Activated gamma-delta T cell treated with Interleukin-2 at 50 U/mL for 16 hours (primary cell): ENCODE results near the gene ASCC2.
"Not testable (repeated sequence)": the region's sequence is repeated elsewhere in the genome, so short reads cannot be mapped to it uniquely, and the experiment has no call there.

Experiments
- DNase-seq: peaks from one replicate; pipeline ENCODE4 v3.0.0-alpha.2; 2020

ASCC2 gene

GRCh38 chr22:29782061-29782845 is 55.8 kb downstream of the ASCC2 start:
- no peak for DNase-seq

- no peak for DNase-seq
These were observed 57.1 kb downstream of the ASCC2 start for GRCh38 chr22:29780748-29781676.

GRCh38 chr22:29780220-29780619 is 57.9 kb downstream of the ASCC2 start:
- DNase-seq: no peak

- DNase-seq: no peak
These were observed 64.8 kb downstream of the ASCC2 start for GRCh38 chr22:29773233-29773632.

GRCh38 chr22:29772170-29772641 is 65.9 kb downstream of the ASCC2 start:
- DNase-seq: no peak

- DNase-seq: no peak
These were observed 68.3 kb downstream of the ASCC2 start for GRCh38 chr22:29769723-29770321.

- DNase-seq: no peak
These were observed 69.9 kb downstream of the ASCC2 start for GRCh38 chr22:29768052-29768693.

- peak; percentile 90 for DNase-seq
These were observed 70.7 kb downstream of the ASCC2 start, which contains the start of gene UQCR10 for GRCh38 chr22:29767171-29768051. Gene UQCR10 (plus strand): TSS chr22:29767369. CDS start chr22:29767399, 30 bp downstream.

GRCh38 chr22:29766632-29767170 is 71.4 kb downstream of the ASCC2 start, which contains the start of gene ZMAT5:
Gene ZMAT5 (minus strand): TSS chr22:29767007. CDS start chr22:29748544, 18,463 bp downstream.
- DNase-seq: peak; percentile 88

GRCh38 chr22:29765905-29766631 is 72.0 kb downstream of the ASCC2 start:
- DNase-seq: no peak

GRCh38 chr22:29762263-29762662 is 75.8 kb downstream of the ASCC2 start:
- no peak for DNase-seq

GRCh38 chr22:29758959-29759358 is 79.1 kb downstream of the ASCC2 start:
- DNase-seq: no peak

GRCh38 chr22:29758068-29758622 is 79.9 kb downstream of the ASCC2 start:
- DNase-seq: no peak

- no peak for DNase-seq
These were observed 81.0 kb downstream of the ASCC2 start for GRCh38 chr22:29757096-29757495.

GRCh38 chr22:29756341-29756740 is 81.7 kb downstream of the ASCC2 start:
- no peak for DNase-seq

GRCh38 chr22:29755889-29756288 is 82.2 kb downstream of the ASCC2 start:
- DNase-seq: no peak

- DNase-seq: not testable (repeated sequence)
These were observed 83.2 kb downstream of the ASCC2 start for GRCh38 chr22:29754658-29755395.

GRCh38 chr22:29753808-29754657 is 84.0 kb downstream of the ASCC2 start:
- DNase-seq: no peak
